GM19324 (cell line): ENCODE results near the gene WDR62.

Experiments used
- ATAC-seq: cut with Tn5 transposase; IDR thresholded peaks from one replicate; pipeline ENCODE4 v1.9.1; 2021; ENCODE audit warnings: mild to moderate bottlenecking, moderate library complexity; ENCODE audit not compliant: unreplicated experiment, low FRiP score

Gene WDR62

DNA sequence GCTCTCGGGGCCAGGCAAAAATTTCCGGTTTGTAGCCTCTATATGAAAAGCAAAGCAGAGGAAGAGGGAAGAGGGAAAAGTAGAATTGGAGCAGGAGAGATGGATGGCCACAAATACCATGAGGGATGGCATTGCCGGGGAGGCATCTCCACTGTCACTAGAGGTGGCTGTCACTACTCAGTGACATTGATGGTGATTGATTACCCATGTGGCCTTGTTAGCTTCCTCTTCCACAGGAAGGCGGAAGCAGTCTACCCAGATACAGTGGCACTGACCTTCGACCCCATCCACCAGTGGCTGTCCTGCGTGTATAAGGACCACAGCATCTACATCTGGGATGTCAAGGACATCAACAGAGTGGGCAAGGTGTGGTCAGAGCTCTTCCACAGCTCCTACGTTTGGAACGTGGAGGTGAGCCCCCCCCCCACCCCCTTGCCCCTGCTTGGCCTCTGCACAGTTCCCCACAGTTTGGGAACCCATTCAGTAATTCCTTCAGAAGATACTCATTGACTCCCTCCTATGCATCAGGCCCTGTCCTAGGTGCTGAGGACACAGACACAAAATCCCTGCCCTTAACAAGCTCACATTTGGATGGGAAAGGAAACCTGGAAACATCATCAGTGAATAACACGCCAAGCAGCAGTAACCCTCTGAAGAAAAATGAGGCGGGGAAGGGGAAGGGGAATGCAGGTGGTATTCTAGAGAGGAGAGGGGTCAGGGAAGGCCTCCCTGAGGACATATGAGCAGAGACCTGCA is 18.6 kb downstream of the WDR62 start:
- no peak for ATAC-seq

DNA sequence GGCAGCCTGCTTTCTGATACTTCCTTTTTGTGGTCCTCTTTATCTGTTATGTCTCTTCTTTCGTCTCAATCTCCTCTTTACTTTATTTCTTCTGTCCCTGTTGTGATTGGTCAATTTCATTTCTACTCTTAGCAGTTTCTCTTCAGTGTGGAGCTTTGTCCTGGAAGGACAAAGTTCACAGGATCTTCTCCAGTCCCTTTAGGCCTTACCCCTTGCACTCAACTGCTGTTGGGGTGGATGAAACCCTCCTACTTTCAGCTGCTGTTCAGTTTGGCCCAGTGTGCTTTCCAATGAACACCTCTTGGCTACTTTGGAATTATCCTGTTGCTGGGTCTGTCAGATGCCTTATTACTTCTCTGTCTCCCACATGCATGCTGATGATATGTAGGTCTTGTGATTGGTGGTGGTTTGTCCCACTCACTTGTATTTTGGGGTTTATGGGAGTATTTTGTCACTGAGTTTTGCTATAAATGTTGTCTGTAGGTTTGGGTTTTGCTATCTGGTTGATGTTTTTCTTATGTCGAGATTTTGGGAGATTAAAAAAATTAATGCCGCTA is 24.8 kb downstream of the WDR62 start:
- no peak for ATAC-seq

DNA sequence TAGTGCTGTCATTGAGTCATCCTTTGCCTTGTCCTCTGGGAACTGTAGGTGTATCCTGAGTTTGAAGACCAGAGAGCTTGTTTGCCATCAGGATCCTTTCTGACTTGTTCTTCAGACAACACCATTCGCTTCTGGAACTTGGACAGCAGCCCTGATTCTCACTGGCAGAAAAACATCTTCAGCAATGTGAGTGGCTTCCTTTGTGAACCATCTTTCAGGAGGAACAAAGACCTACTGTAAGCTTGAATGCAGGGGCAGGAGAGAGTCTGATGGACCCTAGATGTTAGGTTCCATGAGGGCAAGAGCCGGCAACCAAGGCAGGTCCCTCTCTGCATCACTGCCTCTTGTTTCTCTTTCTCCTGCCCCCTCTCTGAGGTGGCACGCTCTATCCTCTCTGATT is 26.7 kb downstream of the WDR62 start:
- ATAC-seq, result no peak

DNA sequence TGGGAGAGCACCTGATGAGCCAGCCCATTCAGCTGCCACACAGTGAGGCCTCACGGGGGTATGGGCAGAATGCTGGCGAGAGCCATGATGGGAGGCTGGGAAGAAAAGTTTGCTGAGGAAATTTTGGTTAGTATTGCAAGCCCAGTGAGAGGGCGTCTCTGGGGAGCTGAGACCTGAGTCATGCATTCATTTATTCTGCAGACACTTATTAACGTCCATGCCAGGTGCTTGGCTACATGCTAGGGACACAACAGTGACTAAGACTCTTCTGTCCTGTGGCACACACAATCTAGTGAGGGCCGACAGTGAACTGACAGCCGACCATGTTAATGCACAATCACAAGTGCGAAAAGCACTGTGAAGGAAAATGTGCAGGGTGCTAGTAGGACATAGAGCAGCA is 27.2 kb downstream of the WDR62 start:
- no peak for ATAC-seq

DNA sequence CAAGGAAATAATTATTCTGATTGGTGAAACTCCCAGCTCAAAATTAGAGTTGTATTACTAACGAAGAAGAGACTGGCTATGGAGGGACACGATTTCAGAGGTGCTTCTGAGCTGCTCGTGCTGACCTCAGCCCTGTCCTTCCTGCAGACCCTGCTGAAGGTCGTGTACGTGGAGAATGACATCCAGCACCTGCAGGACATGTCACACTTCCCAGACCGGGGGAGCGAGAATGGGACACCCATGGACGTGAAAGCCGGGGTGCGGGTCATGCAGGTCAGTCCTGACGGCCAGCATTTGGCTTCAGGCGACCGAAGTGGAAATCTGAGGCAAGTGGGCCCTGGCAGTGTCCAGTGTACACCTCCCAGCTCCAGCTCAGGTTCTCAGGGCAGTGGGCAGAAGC is 28.2 kb downstream of the WDR62 start:
- no peak for ATAC-seq

DNA sequence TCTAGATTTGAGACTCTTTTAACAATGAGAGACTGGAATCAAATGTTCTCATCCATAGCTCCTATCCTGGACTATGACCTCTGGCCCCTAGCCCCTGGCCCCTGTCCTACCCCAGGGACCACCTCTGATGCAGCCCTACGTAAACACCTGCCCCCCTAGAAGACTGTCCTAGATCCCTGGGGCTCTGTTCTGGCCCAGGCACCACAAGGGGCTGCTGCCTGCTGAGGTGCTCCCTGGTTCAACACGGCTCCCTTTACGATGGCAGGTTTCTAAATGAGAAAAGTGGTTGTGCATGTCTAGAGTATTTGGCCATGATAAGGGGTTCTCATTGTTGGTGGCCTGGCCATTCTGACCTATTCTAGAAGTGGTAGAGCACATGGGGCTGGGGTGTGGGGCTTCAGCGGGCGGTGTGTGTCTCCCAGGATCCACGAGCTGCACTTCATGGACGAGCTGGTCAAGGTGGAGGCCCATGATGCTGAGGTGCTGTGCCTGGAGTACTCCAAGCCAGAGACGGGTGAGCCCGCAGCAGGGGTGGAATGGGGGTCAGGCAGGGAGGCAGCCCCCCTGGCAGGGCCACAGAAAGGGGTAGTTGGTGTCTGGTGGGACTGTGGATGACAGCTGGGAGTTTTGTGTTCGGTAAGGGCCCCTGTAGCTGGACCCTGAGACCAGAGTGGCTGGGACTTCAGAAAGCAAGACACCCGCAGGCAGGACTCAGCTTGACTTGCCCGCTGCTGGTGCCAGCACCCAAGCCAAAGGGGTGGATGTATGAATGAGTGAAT is 29.7 kb downstream of the WDR62 start:
- no peak for ATAC-seq

DNA sequence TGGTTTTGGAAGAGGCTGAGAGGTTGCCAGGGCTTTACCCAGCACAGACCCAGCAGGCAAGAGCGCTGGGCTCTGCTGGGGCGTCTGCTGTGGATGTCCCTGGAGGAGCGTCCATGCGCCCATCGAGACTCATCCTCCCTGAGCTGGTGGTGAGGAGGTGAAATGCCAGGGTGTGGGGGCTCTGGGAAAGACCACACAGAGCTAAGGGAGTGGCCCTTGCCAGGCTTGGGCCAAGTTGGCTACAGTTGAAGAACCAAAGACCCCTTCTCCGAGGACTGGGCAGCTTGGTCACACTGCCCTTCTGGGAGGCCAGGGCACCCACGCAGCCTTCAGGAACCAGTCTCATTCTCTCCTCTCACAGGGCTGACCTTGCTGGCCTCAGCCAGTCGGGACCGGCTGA is 31.6 kb downstream of the WDR62 start:
- no peak for ATAC-seq

DNA sequence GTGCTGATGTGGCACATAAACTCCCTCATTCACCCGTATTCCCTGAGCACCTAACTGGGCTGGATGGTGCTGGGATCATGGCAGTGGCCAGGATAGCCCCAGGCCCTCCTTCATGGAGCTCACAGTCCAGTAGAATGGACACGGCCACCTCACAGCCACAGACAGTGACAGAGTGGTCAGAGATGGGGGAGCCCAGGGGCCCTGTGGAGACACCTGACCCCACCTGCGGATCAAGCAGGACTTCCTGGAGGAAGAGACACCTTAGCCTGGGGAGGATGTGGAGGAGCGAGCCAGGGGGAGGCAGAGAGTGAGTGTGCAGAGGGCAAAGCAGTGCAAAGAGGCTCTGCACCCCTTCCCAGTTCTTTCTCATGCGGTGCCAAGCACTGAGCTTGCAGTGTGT is 35.1 kb downstream of the WDR62 start:
- no peak for ATAC-seq

DNA sequence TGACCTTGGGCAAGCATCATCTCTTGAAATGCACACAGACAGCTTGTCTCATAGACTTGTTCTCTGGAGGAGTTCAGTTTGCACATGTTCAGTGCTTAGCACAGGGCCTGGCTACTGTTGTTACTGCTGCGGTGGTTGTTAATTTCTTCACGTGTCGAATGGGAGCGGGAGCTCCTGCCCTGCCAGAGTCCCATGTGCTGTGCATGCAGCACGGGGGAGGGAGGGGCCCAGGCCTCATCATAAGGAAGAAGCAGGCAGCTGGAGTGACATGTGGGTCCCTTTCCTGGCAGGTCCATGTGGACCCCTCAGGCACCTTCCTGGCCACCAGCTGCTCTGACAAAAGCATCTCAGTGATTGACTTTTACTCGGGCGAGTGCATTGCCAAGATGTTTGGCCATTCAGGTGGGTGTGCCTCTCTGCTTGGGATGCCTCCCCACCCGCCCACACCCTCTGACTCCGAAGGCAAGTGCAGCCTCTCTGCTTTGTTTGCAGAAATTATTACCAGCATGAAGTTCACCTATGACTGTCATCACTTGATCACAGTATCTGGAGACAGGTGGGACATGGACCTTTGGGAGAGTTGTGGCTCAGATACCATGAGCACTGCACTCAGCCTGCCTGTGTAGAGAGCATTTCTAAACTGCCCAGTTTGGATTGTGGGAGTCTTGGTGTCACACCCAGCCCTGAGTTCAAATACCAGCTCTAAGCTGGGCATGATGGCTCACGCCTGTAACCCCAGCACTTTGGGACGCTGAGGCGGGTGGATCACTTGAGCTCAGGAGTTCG is 36.4 kb downstream of the WDR62 start:
- no peak for ATAC-seq

DNA sequence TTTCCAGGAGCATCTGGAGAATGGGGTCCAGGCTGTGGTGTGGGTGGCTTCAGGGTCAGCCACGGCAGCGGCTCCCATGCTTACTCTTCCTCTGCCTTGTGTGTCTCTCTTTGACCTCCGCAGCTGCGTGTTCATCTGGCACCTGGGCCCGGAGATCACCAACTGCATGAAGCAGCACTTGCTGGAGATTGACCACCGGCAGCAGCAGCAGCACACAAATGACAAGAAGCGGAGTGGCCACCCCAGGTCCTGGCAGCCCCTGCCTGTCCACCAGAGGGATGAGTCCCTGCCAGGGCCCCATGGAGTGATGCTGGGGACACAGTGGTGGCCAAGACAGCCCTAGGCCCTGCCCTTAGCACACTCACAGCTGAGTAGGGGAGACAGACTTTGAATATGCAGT is 37.9 kb downstream of the WDR62 start:
- no peak for ATAC-seq

DNA sequence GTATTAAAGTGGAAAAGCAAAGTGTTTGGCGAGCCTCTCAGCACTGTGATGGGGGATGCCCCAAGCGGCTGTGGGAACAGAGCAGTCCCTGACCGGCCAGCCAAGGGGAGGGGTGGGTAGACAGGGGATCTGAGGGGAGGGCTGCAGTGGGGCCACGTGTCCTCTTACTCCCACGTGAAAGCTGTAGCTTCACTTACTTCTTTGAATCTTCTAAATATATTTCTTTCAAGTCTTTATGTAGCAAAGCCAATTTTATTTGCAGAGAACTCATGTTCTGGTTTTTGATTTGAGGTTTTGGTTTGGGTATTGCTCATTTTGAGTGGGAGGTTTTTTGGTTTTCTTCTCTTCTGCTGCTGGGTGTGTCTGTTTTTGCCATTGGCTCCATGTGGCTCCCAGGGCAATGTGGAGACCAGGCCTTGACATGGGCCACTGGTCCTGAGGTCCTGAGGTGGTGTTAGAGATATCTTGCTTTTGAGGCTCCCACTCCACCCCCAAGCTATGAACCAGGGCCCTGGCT is 38.5 kb downstream of the WDR62 start:
- ATAC-seq, result no peak

DNA sequence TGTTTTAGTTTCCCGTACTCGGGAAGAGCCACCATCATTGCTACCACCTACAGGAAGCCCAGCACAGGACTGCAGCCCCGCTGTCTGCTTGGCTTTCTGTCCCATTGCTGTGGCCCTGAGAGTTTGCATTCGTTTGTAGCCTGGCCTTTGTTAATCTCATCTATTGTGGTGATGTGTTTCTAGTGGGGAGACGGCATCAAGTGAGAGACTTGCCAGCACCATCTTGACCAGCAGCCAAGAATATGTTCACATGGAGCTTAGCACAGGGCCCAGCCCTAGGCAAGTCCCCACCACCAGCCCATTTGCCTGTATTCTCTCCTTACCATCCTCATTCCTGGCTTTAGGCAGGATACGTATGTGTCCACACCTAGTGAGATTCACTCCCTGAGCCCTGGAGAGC is 39.0 kb downstream of the WDR62 start:
- ATAC-seq, result no peak

DNA sequence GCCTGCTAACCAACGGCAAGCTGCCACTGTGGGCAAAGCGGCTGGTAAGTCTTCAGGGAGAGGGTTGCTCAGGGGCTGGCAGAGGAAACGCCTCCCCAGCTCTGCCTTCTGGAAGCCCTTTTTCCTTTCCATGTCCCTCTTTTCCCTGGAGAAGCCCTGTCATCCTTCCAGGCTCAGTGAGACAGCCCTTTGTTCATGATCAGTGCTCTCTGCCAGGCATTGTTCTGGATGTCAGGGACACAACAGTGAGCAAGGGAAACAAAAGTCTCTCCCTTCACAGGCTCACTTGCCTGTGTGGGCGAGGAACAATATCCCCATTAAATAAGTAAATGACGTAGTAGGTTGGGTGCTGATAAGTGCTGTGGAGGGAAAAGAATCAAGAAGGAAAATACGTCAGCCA is 42.3 kb downstream of the WDR62 start:
- no peak for ATAC-seq

DNA sequence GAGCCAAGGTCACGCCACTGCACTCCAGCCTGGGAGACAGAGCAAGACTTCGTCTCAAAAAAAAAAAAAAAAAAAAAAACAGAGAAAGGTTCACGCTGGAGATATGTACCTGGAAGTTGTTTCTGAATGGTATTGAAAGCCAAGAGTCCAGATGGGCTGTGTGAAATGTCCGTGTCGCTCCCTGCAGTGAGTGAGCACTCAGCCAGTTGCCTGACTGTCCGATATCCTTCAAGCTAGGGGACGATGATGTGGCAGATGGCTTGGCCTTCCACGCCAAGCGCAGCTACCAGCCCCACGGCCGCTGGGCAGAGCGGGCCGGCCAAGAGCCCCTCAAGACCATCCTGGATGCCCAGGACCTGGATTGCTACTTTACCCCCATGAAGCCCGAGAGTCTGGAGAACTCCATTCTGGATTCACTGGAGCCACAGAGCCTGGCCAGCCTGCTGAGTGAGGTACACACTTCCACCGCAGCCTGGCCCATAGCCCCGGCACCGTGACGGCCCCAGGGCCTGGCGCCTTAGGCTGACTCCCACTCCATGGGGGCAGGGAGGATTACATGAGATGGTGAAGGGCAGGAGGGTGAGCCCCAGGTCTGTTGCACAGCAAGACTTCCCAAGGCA is 44.6 kb downstream of the WDR62 start:
- no peak for ATAC-seq

DNA sequence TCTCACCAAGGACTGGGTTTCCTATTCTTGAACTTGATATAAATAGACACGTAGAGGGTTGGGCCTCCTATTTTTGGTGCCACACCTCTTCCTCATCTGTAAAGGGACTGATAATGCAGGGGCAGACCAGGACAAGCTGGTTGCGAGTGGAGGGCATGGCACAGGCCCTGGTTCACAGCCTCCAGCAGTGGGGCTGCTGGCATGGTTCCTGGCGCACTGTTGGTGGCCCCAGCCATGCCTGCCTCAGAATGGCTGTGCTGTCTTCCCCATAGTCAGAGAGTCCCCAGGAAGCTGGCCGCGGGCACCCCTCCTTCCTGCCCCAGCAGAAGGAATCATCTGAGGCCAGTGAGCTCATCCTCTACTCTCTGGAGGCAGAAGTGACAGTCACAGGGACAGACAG is 45.8 kb downstream of the WDR62 start:
- ATAC-seq, result no peak

DNA sequence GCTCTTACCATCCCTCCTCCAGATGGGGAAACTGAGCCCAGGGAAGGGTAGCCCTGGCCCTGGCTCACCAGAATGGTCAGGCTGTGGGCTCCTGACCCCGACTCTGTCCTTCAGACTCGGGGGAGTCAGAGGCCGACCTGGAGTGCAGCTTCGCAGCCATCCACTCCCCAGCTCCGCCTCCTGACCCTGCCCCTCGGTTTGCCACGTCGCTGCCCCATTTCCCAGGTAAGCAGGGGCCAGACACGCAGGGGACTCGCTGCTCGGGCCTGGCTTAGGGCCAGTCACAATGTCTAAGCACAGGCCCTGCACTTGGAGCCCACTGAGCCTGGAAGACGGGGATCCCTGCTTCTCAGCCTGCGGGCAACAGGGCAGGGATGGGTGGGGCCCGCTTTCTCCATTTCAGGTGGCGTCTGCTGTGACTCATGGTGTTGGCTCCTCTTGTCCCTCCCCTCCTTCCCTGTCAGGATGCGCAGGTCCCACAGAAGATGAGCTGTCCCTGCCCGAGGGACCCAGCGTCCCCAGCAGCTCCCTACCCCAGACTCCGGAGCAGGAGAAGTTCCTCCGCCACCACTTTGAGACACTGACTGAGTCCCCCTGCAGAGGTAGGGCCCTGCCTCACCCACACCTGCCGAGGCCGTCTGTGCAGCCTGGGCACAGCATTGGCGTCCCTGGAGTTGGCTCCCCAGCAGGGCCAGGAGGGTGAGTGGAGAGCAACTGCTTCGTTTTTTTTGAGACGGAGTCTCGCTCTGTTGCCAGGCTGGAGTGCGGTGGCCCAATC is 47.0 kb downstream of the WDR62 start:
- no peak for ATAC-seq

DNA sequence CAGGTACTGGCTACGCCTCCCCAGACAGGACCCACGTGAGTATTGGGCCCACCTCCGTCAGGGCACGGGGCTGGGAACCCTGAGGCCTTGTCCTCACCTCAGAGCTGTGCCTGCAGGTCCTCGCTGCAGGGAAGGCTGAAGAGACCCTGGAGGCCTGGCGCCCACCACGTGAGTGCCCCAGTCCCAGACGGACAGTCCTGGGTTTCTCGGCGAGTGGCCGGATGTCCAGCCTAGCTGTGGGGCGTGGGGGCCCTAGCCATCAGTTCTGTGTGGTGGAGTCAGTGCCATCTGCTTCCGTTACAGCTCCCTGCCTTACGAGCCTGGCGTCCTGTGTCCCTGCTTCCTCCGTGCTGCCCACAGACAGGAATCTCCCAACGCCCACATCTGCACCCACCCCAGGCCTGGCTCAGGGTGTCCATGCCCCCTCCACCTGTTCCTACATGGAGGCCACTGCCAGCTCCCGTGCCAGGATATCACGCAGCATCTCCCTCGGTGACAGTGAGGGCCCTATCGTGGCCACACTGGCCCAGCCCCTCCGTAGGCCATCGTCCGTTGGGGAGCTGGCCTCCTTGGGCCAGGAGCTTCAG is 48.4 kb downstream of the WDR62 start:
- no peak for ATAC-seq

DNA sequence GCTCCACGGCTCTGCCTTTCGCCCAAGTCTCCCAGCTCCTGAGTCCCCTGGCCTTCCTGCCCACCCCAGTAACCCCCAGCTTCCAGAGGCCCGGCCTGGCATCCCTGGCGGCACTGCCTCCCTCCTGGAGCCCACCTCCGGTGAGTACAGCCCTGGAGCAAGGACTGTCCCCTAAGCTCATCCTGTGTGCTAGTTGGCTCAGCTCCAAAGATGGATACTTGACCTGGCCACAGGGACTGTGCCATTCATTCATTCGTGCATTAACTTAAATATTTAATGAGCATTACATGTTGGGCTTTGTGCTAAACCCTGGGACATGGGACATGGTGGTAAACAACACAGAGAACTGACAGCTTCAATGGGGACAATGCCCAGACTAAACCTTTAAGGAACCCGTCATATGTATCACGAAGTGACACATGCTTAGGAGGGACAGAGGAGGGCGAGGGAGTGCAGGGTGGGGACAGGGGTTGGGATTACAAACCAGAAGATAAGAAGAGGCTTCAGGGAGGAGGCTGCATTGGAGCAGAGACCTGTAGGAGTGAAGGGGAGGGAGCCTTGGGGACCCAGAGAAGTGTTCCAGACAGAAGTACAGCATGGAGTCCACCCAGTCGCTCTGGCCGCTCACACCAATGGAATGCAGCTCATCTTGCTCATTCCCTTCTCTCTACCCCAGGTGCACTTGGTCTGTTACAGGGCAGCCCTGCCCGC is 49.3 kb downstream of the WDR62 start:
- ATAC-seq, result no peak

DNA sequence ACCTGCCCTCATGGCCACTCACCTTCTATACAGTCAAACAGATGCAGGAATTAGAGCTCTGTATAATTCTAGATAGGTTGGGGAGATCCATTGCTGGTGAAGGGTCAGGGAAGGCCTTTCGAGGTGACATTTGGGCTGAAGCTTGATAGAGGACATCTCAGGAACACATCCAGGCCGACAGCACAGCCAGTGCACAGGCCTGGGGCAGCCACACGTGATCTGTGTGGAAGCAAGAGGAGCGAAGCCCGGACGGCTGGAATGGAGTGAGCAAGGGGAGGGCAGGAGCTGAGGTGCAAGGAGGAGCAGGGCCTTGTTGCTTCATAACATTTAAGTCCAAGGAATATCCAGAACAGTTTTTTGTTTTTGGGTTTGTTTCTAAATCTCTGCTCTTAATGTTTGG is 51.7 kb downstream of the WDR62 start:
- no peak for ATAC-seq
